ENCODE data around the gene ANXA1.

DNA sequence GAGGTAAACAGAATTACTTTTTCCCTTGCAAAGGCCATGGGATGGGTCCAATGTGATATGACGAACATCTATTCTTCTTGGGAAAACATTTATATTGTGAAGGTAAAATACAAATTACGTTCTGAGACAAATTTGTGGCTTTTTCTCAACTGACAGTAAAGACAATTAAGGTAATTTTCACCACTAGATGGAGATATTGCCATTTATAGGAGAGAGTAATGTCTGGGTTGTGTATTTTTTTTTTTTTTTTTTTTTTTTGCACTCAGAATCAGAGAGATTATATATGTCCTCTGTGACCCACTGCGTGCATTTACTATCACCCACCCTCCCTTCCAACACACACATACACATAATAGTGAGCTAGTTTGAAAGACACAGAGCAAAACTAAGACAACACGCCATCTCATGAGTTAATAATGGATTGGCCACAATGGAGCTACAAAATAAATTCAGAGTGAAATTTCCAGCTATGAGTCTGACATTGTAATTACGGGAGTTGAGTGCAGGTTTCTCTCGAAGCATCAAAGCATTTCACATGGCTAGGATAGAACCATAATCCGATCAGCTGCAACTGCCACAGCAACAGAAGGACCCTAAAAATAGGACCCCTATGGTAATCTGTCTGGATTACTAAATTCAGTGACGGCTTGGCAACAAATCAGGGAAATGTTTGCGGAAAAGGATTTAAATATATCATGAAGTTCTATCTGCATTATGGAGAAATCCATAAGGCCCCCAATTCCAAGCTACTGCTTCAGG lies 49.2 kb downstream of the ANXA1 start:
- TF ChIP-seq POLR2A (IDR thresholded peaks at IDR 0.05): no peak
- TF ChIP-seq POLR2AphosphoS5 (IDR thresholded peaks at IDR 0.05): no peak
- TF ChIP-seq CTCF (IDR thresholded peaks at IDR 0.05): peak in 1 of 4 experiments; percentile 8

All from sigmoid colon (tissue), 4 donors.